DOHH2 (cell line): Measurements from ENCODE around the gene UPK3A.
"Not testable (repeated sequence)": the region's sequence is repeated elsewhere in the genome, so short reads cannot be mapped to it uniquely, and the experiment has no call there.

Experiments
- H3F3A ChIP-seq: fragments of 200-600 bp; sonication (generic), shearing (Covaris generic); 2 replicates; pipeline ENCODE4 v1.6.0; 2016; ENCODE audit warnings: antibody characterized with exemption, mild to moderate bottlenecking; ENCODE audit not compliant: control insufficient read depth, insufficient read depth
- H3K27ac ChIP-seq: fragments of 200-600 bp; sonication (generic); 2 replicates; pipeline ENCODE4 v1.5.1; 2014; ENCODE audit warnings: low read depth, mild to moderate bottlenecking, low read length, moderate library complexity
- H3K27me3 ChIP-seq: fragments of 200-600 bp; sonication (generic); 2 replicates; pipeline ENCODE4 v1.6.1; 2014; ENCODE audit warnings: mild to moderate bottlenecking, low read length, mixed read lengths; ENCODE audit not compliant: control insufficient read depth
- H3K36me3 ChIP-seq: fragments of 200-600 bp; sonication (generic); 2 replicates; pipeline ENCODE4 v1.6.1; 2014; ENCODE audit warnings: mild to moderate bottlenecking, low read length, moderate library complexity, mixed read lengths; ENCODE audit not compliant: control insufficient read depth
- H3K4me1 ChIP-seq: fragments of 200-600 bp; sonication (generic); 2 replicates; pipeline ENCODE4 v1.6.1; 2014; ENCODE audit warnings: mild to moderate bottlenecking, low read length, mixed read lengths; ENCODE audit not compliant: control insufficient read depth
- H3K4me2 ChIP-seq: fragments of 200-600 bp; sonication (generic); 2 replicates; pipeline ENCODE4 v1.6.0; 2014; ENCODE audit warnings: mild to moderate bottlenecking, low read length, moderate library complexity
- H3K4me3 ChIP-seq: fragments of 200-600 bp; sonication (generic); 2 replicates; pipeline ENCODE4 v1.5.1; 2014; ENCODE audit warnings: mild to moderate bottlenecking, low read length, mixed read lengths
- H3K79me2 ChIP-seq: fragments of 200-600 bp; sonication (generic); 2 replicates; pipeline ENCODE4 v1.6.1; 2014; ENCODE audit warnings: mild to moderate bottlenecking, low read length, mixed read lengths; ENCODE audit not compliant: control insufficient read depth
- H3K9me2 ChIP-seq: fragments of 200-600 bp; sonication (generic); replicated peaks from 2 replicates; pipeline ENCODE4 v1.6.1; 2014; ENCODE audit warnings: mild to moderate bottlenecking, low read length, mixed read lengths; ENCODE audit not compliant: control insufficient read depth
- H3K9me3 ChIP-seq: fragments of 200-600 bp; sonication (generic); 2 replicates; pipeline ENCODE4 v1.6.1; 2014; ENCODE audit warnings: antibody characterized with exemption, low read length, mixed read lengths; ENCODE audit not compliant: control insufficient read depth, insufficient read depth
- H4K20me1 ChIP-seq: fragments of 200-600 bp; sonication (generic); 2 replicates; pipeline ENCODE4 v1.6.0; 2014; ENCODE audit warnings: low read depth, mild to moderate bottlenecking, antibody characterized with exemption, low read length, moderate library complexity; ENCODE audit not compliant: control insufficient read depth, insufficient read depth
- CTCF ChIP-seq: fragments of 200-600 bp; sonication (generic); IDR thresholded peaks from one replicate; pipeline ENCODE4 v1.5.1; 2014; ENCODE audit warnings: antibody characterized with exemption, mild to moderate bottlenecking, low read depth, low read length; ENCODE audit not compliant: poor library complexity, severe bottlenecking
- EZH2phosphoT487 ChIP-seq: fragments of 200-600 bp; sonication (generic); IDR thresholded peaks from 2 replicates; pipeline ENCODE4 v1.6.1; 2017; ENCODE audit warnings: borderline replicate concordance, mild to moderate bottlenecking, antibody characterized with exemption, low read length, moderate library complexity, mixed read lengths

Gene UPK3A

GRCh38 chr22:45294030-45294429, 9.3 kb downstream of the UPK3A start:
- no peak overlapping the region for H3K4me2 ChIP-seq

GRCh38 chr22:45295004-45295403, 10.3 kb downstream of the UPK3A start:
- not testable (repeated sequence) for H3K36me3 ChIP-seq, H3K27me3 ChIP-seq, H3K9me2 ChIP-seq, H3K79me2 ChIP-seq, H3K4me2 ChIP-seq, H4K20me1 ChIP-seq, H3K4me3 ChIP-seq, H3F3A ChIP-seq, H3K4me1 ChIP-seq, H3K9me3 ChIP-seq, H3K27ac ChIP-seq

More at GRCh38 chr22:45294030-45294429, 9.3 kb downstream of the UPK3A start:
- H3K27me3 ChIP-seq: 0 out of 2 replicates have a peak, but pooled peaks cover 3% of the 10 kb centered on the region
- peaks cover 9% of the 10 kb centered on the region for H3K4me1 ChIP-seq
- H3K9me2 ChIP-seq: no peaks in the 10 kb centered on the region
- TF ChIP-seq CTCF (no peak), EZH2phosphoT487 (no peak)
- no peak overlapping the region for H3K27ac ChIP-seq
- no peaks in the 10 kb centered on the region for H4K20me1 ChIP-seq
- H3K36me3 ChIP-seq: no peaks in the 10 kb centered on the region
- no peak overlapping the region for H3K4me3 ChIP-seq
- no peaks in the 10 kb centered on the region for H3K79me2 ChIP-seq
- no peaks in the 10 kb centered on the region for H3K9me3 ChIP-seq
- H3F3A ChIP-seq: no peaks in the 10 kb centered on the region

GRCh38 chr22:45295492-45295891, 10.7 kb downstream of the UPK3A start:
- Histone ChIP-seq H3K4me3 (no peak overlapping the region), H3K9me3 (no peaks in the 10 kb centered on the region), H3K4me1 (peaks cover 9% of the 10 kb centered on the region), H4K20me1 (no peaks in the 10 kb centered on the region), H3K27ac (no peak overlapping the region), H3K27me3 (peaks cover 10% of the 10 kb centered on the region; the same call in 1 of the 2 replicates), H3K36me3 (no peaks in the 10 kb centered on the region), H3K79me2 (no peaks in the 10 kb centered on the region), H3K4me2 (no peak overlapping the region), H3F3A (no peaks in the 10 kb centered on the region), H3K9me2 (no peaks in the 10 kb centered on the region)
- TF ChIP-seq CTCF (no peak), EZH2phosphoT487 (no peak)

DNA sequence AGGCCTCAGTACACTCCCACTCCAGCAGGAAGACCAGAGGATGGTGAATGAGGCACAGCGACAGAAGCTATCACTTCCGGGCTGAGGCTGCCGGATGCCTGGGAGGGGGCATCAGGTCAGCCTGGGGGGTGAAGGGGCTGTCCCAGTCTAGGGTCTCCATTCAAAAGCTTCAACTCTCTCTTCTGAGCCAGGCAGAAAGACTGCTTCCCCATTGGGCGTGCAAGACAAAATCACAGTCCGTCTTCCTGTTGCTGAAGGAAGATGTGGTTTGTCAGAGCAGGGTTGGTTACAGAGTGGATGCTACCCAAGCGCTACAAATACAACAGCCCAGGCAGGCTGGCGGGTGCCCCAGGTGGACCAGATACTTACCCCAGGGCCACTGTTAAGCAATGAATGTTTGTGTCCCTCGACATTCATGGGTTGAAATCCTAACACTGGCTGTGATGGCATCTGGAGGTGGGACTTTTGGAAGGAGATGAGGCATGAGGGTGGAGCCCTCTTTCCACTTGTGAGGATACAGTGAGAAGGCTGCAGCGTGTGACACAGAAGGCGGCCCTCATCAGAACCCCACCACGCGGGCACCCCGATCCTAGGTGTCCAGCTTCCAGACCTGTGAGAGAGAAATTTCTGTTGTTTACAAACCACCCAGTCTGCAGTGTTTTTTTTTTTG, 12.0 kb downstream of the UPK3A start:
- H3K4me1 ChIP-seq: peaks cover 9% of the 10 kb centered on the region
- H3K27ac ChIP-seq: no peak overlapping the region
- H3K4me2 ChIP-seq: peak overlapping the region; percentile 52
- TF ChIP-seq EZH2phosphoT487 (no peak), CTCF (no peak)
- no peaks in the 10 kb centered on the region for H3K9me2 ChIP-seq
- no peaks in the 10 kb centered on the region for H3K9me3 ChIP-seq
- H3F3A ChIP-seq: no peaks in the 10 kb centered on the region
- no peaks in the 10 kb centered on the region for H3K36me3 ChIP-seq
- peak overlapping the region; percentile 30 for H3K4me3 ChIP-seq
- H3K27me3 ChIP-seq: peaks cover 13% of the 10 kb centered on the region; the same call in 1 of the 2 replicates
- no peaks in the 10 kb centered on the region for H3K79me2 ChIP-seq
- H4K20me1 ChIP-seq: no peaks in the 10 kb centered on the region
